ENCODE results near the gene KLRB1. TPM values are rescaled to one million over a fixed set of nuclear protein-coding genes. Genes with fewer than 3 reads are reported as not detected.

The KLRB1 gene
- polyA plus RNA-seq, 1 of the 3 experiments (the other 2 are of a cell fraction) = not detected

- H3K9me2 ChIP-seq = no peaks in the 10 kb centered on the region
- no peaks in the 10 kb centered on the region for H4K20me1 ChIP-seq (ENCODE audit: insufficient read depth)
- no peaks in the 10 kb centered on the region for H3K36me3 ChIP-seq (replicated peaks in 1 of 2; ENCODE audit: control insufficient read depth in 1 of 2, insufficient read depth in 2 of 2, low read length in 1 of 2)
- no peak overlapping the region for H3K4me2 ChIP-seq
- no peak overlapping the region for H3K4me3 ChIP-seq (ENCODE audit: low read depth in 2 of 2, low read length in 1 of 2)
- no peak overlapping the region for H3K9ac ChIP-seq
- no peak overlapping the region for H3K27ac ChIP-seq (ENCODE audit: low read depth in 2 of 2, low read length in 1 of 2)
- no peak for TF ChIP-seq FOXJ3 (CRISPR knock-in tag; IDR thresholded peaks at IDR 0.05)
- TF ChIP-seq SIN3A (IDR thresholded peaks at IDR 0.05; ENCODE audit: borderline replicate concordance, low read depth, low read length) = no peak
- no peak for TF ChIP-seq TEAD4 (IDR thresholded peaks at IDR 0.05; ENCODE audit: borderline replicate concordance, insufficient read depth)
- no peak for TF ChIP-seq REST (IDR thresholded peaks at IDR 0.05; ENCODE audit: low read depth, low read length)
- H3K4me1 ChIP-seq (ENCODE audit: control insufficient read depth in 1 of 2, insufficient read depth in 2 of 2, low read depth in 1 of 2, low read length in 1 of 2) = peaks cover 0 to 3% of the 10 kb centered on the region in 2 experiments; a peak in 1 of 4 replicates
- no peaks in the 10 kb centered on the region for H3K79me2 ChIP-seq (ENCODE audit: insufficient read depth)
- H3F3A ChIP-seq (replicated peaks; ENCODE audit: insufficient read depth) = peaks cover 8% of the 10 kb centered on the region
- H3K9me3 ChIP-seq = no peaks in the 10 kb centered on the region
- H2AFZ ChIP-seq (ENCODE audit: low read depth) = no peak overlapping the region
- ChIA-PET POLR2A (no interaction called here), CTCF (interaction anchor here (1.6 kb wide), 2 partner anchors 9 to 65 kb away, joined by 3 to 4 read pairs; no protein-coding TSS in a partner anchor)
- H3K27me3 ChIP-seq (ENCODE audit: insufficient read depth) = no peaks in the 10 kb centered on the region
- DNase-seq = no peak
These were observed 35.5 kb upstream of the KLRB1 start for GRCh38 chr12:9643266-9643660.

- Histone ChIP-seq H3K4me1 (ENCODE audit: control insufficient read depth in 1 of 2, insufficient read depth in 2 of 2, low read depth in 1 of 2, low read length in 1 of 2) (peaks cover 0 to 3% of the 10 kb centered on the region in 2 experiments; a peak in 1 of 4 replicates), H3K9me2 (no peaks in the 10 kb centered on the region), H3K9me3 (no peaks in the 10 kb centered on the region), H4K20me1 (ENCODE audit: insufficient read depth) (no peaks in the 10 kb centered on the region), H3K4me2 (no peak overlapping the region), H3K9ac (no peak overlapping the region), H3K4me3 (ENCODE audit: low read depth in 2 of 2, low read length in 1 of 2) (no peak overlapping the region), H3K27me3 (ENCODE audit: insufficient read depth) (no peaks in the 10 kb centered on the region), H3K27ac (ENCODE audit: low read depth in 2 of 2, low read length in 1 of 2) (no peak overlapping the region), H3K79me2 (ENCODE audit: insufficient read depth) (no peaks in the 10 kb centered on the region), H2AFZ (ENCODE audit: low read depth) (no peak overlapping the region), H3F3A (replicated peaks; ENCODE audit: insufficient read depth) (peaks cover 8% of the 10 kb centered on the region), H3K36me3 (replicated peaks in 1 of 2; ENCODE audit: control insufficient read depth in 1 of 2, insufficient read depth in 2 of 2, low read length in 1 of 2) (no peaks in the 10 kb centered on the region)
- no peak for DNase-seq
- WGBS (ENCODE audit: low lambda C conversion rate) = 58% methylated on average over 15 of the region's 15 CpGs
- TF ChIP-seq, protein P1, sequence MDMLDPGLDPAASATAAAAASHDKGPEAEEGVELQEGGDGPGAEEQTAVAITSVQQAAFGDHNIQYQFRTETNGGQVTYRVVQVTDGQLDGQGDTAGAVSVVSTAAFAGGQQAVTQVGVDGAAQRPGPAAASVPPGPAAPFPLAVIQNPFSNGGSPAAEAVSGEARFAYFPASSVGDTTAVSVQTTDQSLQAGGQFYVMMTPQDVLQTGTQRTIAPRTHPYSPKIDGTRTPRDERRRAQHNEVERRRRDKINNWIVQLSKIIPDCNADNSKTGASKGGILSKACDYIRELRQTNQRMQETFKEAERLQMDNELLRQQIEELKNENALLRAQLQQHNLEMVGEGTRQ (IDR thresholded peaks at IDR 0.05; ENCODE audit: borderline replicate concordance, low read depth, low read length) = no peak
- no peak for TF ChIP-seq TAF1 (IDR thresholded peaks at IDR 0.05; ENCODE audit: borderline replicate concordance, low read depth, low read length)
- no peak for TF ChIP-seq NRF1 (IDR thresholded peaks at IDR 0.05; ENCODE audit: low read depth, low read length)
- CTCF ChIA-PET = interaction anchor here (1.6 kb wide), 2 partner anchors 8 to 65 kb away, joined by 3 to 4 read pairs; no protein-coding TSS in a partner anchor
- POLR2A ChIA-PET = no interaction called here
These were observed 35.0 kb upstream of the KLRB1 start for GRCh38 chr12:9642606-9643265.

Data from SK-N-SH (cell line).